HFF-Myc (cell line): Measurements from ENCODE around the gene MAST4.

Source experiments
- DNase-seq: peaks from one replicate; pipeline ENCODE4 v3.0.0-alpha.2; 2011; ENCODE audit warnings: low read depth; ENCODE audit errors: extremely low read depth
- H3K4me3 ChIP-seq: replicated peaks from 2 replicates; pipeline ENCODE4 v1.5.1; 2011; ENCODE audit warnings: low read depth, mild to moderate bottlenecking, control low read depth, low read length
- TF ChIP-seq, protein P1 (sequence below): IDR thresholded peaks from 2 replicates; pipeline ENCODE4 v1.5.1; 2012; ENCODE audit warnings: mild to moderate bottlenecking, low read depth, low read length, control low read depth; ENCODE audit errors: missing control alignments

Gene MAST4

GRCh38 chr5:67090593-67090992, 494.4 kb downstream of the MAST4 start:
- DNase-seq: no peak
- TF ChIP-seq, protein P1, sequence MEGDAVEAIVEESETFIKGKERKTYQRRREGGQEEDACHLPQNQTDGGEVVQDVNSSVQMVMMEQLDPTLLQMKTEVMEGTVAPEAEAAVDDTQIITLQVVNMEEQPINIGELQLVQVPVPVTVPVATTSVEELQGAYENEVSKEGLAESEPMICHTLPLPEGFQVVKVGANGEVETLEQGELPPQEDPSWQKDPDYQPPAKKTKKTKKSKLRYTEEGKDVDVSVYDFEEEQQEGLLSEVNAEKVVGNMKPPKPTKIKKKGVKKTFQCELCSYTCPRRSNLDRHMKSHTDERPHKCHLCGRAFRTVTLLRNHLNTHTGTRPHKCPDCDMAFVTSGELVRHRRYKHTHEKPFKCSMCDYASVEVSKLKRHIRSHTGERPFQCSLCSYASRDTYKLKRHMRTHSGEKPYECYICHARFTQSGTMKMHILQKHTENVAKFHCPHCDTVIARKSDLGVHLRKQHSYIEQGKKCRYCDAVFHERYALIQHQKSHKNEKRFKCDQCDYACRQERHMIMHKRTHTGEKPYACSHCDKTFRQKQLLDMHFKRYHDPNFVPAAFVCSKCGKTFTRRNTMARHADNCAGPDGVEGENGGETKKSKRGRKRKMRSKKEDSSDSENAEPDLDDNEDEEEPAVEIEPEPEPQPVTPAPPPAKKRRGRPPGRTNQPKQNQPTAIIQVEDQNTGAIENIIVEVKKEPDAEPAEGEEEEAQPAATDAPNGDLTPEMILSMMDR: no peak
- no peak overlapping the region for H3K4me3 ChIP-seq

GRCh38 chr5:67092535-67092934, 496.3 kb downstream of the MAST4 start:
- TF ChIP-seq, protein P1: no peak
- no peak for DNase-seq
- H3K4me3 ChIP-seq: no peak overlapping the region

GRCh38 chr5:67093279-67093678, 497.1 kb downstream of the MAST4 start:
- no peak for DNase-seq
- no peak overlapping the region for H3K4me3 ChIP-seq
- TF ChIP-seq, protein P1: no peak

DNA sequence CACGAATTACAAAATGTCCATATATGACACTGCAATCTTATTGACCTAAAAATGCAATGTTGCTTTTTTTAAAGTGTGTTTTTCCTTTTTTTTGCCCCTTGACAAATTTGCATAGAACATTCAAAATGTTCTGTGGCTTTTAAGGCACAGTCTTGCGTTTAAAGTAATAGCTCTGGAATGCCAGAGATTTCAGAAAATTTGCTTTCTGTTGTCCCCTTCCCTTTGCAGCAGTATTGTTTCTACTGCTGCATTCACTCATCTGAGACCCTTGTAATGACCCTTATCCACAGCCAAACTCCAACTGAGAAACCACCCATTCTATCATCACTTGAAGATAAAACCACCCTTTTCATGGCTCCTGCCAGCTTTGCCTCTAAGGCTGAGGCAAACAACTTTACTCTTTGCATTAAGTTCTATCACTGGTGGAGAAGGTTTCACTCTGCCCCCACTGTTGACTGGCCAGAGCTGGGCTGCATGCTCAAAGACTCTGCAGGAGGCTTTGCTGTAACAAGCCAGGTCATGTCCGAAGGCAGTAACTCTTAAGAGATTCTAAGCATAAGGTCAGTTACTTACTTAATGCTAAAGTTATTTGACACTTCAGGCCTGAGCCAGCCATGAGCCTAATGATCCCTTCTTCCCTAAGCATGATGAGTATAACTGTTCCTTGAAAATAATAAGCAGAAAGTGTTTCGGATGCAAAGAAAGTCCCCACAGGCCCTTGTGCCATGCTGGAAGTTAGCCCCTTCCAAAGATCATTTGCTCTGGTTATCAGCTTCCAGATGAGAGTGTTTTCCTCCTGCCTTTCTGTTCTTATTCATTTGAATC, 498.5 kb downstream of the MAST4 start:
- TF ChIP-seq, protein P1: no peak
- no peak overlapping the region for H3K4me3 ChIP-seq
- DNase-seq: peak; percentile 27

- DNase-seq: no peak
- no peak overlapping the region for H3K4me3 ChIP-seq
- TF ChIP-seq, protein P1: no peak
Measured at GRCh38 chr5:67095346-67096171, 499.4 kb downstream of the MAST4 start.

DNA sequence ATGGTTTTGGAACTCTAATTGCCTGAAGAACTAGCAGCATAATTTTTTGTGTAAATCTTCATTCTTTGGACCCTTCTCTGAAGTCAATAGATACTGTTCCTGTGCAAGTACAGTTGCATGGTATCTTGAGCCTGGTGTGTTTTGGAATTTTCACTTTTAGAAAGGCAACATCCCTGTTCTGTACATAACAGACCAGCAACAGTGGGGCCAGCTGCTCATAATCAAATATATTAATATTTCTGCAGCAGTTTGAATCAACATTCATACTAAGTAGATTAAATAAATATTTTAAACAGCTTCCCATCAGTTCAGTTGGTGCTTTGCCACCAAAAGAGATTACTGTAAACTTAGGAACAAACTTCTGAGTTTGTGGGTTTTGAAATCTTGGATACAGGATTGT, 502.5 kb downstream of the MAST4 start:
- no peak for DNase-seq
- no peak overlapping the region for H3K4me3 ChIP-seq
- TF ChIP-seq, protein P1: no peak
